Measurements from ENCODE around the gene GRIN3A. TPM values are rescaled to one million over a fixed set of nuclear protein-coding genes. Genes with fewer than 3 reads are reported as not detected.

GRIN3A gene
- total RNA-seq, 4 donors from 2014 or later, result 0.39 TPM; not detected in 3

DNA sequence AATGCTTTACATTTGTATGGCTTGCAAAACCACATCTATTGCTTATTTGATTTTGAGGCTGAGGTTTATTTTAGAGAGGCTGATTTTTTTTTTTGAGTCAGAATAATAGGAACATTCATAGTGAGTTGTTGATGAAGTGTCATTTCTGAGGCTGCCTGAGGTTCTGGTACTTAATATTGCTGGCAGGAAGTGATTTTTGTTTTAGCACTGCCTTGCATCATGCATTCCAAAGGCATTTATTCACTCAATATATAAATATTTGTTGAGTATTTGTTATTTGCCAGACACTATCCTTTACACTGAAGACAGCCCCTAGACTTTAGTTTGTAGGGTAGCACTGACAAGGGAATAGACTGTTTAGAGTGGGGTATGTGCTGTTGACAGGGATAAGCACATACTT is 202.1 kb downstream of the GRIN3A start:
- Histone ChIP-seq H3K9me3 (no peaks in the 10 kb centered on the region), H3K27me3 (no peaks in the 10 kb centered on the region), H3K27ac (no peak overlapping the region), H3K4me1 (peaks cover 0 to 52% (median 24%) of the 10 kb centered on the region in 4 donors), H3K4me3 (no peak overlapping the region), H3K36me3 (peaks cover 0 to 59% (median 4%) of the 10 kb centered on the region in 3 donors)
- TF ChIP-seq, protein P1, sequence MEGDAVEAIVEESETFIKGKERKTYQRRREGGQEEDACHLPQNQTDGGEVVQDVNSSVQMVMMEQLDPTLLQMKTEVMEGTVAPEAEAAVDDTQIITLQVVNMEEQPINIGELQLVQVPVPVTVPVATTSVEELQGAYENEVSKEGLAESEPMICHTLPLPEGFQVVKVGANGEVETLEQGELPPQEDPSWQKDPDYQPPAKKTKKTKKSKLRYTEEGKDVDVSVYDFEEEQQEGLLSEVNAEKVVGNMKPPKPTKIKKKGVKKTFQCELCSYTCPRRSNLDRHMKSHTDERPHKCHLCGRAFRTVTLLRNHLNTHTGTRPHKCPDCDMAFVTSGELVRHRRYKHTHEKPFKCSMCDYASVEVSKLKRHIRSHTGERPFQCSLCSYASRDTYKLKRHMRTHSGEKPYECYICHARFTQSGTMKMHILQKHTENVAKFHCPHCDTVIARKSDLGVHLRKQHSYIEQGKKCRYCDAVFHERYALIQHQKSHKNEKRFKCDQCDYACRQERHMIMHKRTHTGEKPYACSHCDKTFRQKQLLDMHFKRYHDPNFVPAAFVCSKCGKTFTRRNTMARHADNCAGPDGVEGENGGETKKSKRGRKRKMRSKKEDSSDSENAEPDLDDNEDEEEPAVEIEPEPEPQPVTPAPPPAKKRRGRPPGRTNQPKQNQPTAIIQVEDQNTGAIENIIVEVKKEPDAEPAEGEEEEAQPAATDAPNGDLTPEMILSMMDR (IDR thresholded peaks at IDR 0.05), result no peak
- no peak for TF ChIP-seq EP300 (IDR thresholded peaks at IDR 0.05)
- no peak for TF ChIP-seq POLR2A (IDR thresholded peaks at IDR 0.05)
- DNase-seq (ENCODE audit: low spot score in 2 of 2), result no peak

DNA sequence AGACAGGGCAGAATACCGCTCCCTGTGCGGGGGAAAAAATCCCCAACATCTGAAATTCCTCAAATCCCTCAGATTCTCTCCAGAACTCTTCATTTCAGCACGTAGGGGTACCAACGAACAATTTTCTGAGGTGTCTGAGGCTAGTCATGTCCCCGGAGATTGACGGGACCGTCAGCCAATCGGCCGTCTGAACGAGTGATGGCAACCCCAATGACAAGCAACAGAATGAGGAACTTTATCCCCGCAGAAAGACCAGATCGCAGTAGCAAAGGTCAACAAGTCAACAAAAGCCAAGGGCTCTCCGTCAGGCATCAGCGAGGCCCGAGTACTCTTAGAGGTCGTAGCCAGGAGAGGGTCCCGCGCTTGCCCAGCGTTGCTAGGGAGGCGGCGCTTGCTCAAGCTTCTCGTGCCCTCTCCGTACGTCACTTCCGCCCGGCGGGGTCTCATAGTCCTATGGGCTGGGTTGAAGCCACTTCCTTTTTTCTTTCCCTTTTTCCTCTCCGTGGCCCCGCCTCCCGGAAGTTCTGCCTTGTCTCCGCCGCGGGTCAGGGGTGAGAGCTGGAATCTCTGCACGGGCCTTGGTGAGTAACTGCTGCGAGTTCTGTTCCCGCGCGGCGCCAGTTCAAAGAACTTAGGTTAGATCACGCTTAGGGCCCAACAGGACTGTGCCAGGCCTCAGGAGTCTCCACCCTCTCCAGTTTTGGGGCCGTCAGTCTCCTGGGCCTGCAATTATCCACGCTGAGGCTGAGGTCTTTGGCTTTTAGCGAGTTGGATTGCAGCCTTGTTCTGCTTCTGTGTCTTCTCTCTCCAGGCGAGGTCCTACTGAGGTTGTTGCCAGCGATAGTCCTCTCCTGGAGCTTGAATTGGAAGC is 204.9 kb downstream of the GRIN3A start, which contains the start of gene RNF20:
TSS of gene RNF20 (plus strand) at position 520 of the 871 bp plus-strand sequence. CDS start 1,571 bp downstream, outside the sequence.
- H3K4me1 ChIP-seq, result peaks cover 0 to 48% (median 24%) of the 10 kb centered on the region in 4 donors
- no peaks in the 10 kb centered on the region for H3K9me3 ChIP-seq
- H3K27ac ChIP-seq, result peak within 1 kb of the TSS; percentile 91 to 99 (median 94)
- no peaks in the 10 kb centered on the region for H3K27me3 ChIP-seq
- TF ChIP-seq POLR2A (IDR thresholded peaks at IDR 0.05), result no peak
- TF ChIP-seq EP300 (IDR thresholded peaks at IDR 0.05), result peak; percentile 61 to 78
- TF ChIP-seq, protein P1 (IDR thresholded peaks at IDR 0.05), result peak in 1 of 5 experiments; percentile 37
- WGBS, 2 donors, result 0 to 1% methylated on average over 41 of the region's 45 CpGs
- peaks cover 0 to 31% (median 0%) of the 10 kb centered on the region in 3 donors for H3K36me3 ChIP-seq
- DNase-seq (ENCODE audit: low spot score in 2 of 2), result peak; percentile 100
- H3K4me3 ChIP-seq, result peak within 1 kb of the TSS; percentile 51 to 86 (median 72)

DNA sequence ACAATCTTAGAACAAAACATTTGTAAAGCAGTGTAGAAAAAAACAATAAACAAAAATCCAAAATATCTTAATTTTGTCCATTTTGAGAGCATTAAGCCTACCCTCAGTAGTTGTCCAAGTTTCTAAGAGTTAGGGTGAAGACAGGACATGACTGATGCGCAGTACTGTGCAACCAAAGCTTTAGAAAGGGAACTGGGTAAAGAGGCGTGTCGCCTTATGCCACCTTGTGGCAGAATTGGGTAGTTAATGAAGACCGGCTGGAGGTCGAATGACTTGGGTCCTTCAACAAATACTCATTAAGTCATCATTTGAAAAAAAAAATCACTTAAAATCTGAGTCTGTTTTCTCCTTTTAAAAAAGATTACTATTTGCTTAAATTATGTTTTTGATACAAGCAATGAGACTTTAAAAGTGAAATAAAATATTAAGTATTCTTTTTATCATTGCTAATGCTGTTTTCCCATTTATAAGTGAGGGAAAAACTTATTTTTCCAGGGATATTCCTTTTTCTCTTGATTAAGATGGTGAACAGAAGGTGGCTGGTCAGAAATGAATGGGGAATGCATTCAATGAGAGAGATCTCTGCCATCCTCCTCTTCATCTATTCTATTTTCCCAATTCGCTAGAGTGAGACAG is 208.3 kb downstream of the GRIN3A start:
- no peaks in the 10 kb centered on the region for H3K36me3 ChIP-seq
- no peaks in the 10 kb centered on the region for H3K27me3 ChIP-seq
- peak; percentile 32 to 78 for DNase-seq (ENCODE audit: low spot score in 2 of 2)
- H3K4me3 ChIP-seq, result no peak overlapping the region
- WGBS, 2 donors, result 18 to 22% methylated on average over 6 of the region's 6 CpGs
- peaks cover 0 to 18% (median 12%) of the 10 kb centered on the region in 4 donors for H3K4me1 ChIP-seq
- no peak overlapping the region for H3K27ac ChIP-seq
- TF ChIP-seq EP300 (IDR thresholded peaks at IDR 0.05) (no peak), POLR2A (IDR thresholded peaks at IDR 0.05) (no peak)
- TF ChIP-seq, protein P1 (IDR thresholded peaks at IDR 0.05), result peak; percentile 68 to 84 (median 75)
- no peaks in the 10 kb centered on the region for H3K9me3 ChIP-seq

DNA sequence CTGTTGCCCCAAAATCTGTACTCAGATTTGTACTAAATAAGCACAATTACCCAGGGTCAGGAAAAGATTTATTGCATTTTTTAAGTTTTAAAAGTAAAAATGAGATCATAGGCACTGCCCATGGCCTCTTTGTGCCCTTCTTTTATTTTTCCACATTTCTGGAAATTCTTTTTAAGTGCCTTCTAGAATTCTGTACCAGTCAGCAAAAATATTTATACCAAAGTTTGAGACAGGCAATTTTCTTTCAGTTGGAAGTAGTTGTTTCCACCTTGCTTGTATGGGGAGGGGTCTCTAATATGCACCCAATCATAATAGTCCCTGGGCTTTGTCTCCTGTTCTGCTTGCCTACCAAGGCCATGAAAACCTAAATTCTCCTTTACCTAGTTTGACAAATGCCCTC is 210.4 kb downstream of the GRIN3A start:
- Histone ChIP-seq H3K4me3 (no peak overlapping the region), H3K27me3 (no peaks in the 10 kb centered on the region), H3K27ac (no peak overlapping the region), H3K4me1 (peaks cover 0 to 4% (median 1%) of the 10 kb centered on the region in 4 donors), H3K36me3 (no peaks in the 10 kb centered on the region), H3K9me3 (no peaks in the 10 kb centered on the region)
- no peak for DNase-seq (ENCODE audit: low spot score in 2 of 2)
- TF ChIP-seq EP300 (IDR thresholded peaks at IDR 0.05) (no peak), POLR2A (IDR thresholded peaks at IDR 0.05) (no peak)
- TF ChIP-seq, protein P1 (IDR thresholded peaks at IDR 0.05), result no peak

DNA sequence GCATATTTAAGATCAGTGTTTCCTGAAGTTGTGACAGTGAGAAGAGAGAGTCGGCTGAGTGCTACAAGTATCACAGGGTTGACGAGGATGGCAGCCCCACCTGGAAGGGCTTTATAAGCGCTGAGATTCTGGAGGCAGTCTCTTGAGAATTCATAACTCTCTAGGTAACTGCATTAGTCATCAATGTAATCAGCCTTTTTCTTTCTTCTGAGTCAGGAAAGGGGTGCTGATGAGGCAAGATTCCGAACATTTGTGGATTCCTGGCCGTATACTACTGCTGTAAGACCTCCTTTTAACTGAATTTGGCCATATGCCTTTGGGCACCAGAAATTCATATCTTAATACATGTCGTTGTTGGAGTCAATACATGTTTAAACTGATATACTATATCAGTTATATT is 211.4 kb downstream of the GRIN3A start:
- no peak for DNase-seq (ENCODE audit: low spot score in 2 of 2)
- no peaks in the 10 kb centered on the region for H3K4me1 ChIP-seq
- 71 to 77% methylated on average over 6 of the region's 6 CpGs for WGBS, 2 donors
- no peaks in the 10 kb centered on the region for H3K9me3 ChIP-seq
- H3K4me3 ChIP-seq, result no peak overlapping the region
- H3K27me3 ChIP-seq, result no peaks in the 10 kb centered on the region
- H3K27ac ChIP-seq, result no peak overlapping the region
- TF ChIP-seq, protein P1 (IDR thresholded peaks at IDR 0.05), result no peak
- TF ChIP-seq POLR2A (IDR thresholded peaks at IDR 0.05), result no peak
- no peak for TF ChIP-seq EP300 (IDR thresholded peaks at IDR 0.05)
- no peaks in the 10 kb centered on the region for H3K36me3 ChIP-seq
